A549 (cell line): ENCODE results near the gene RAB29. TPM values are rescaled to one million over a fixed set of nuclear protein-coding genes. Genes with fewer than 3 reads are reported as not detected.

Experiments
- ATAC-seq, 2 experiments: fragments of 200-7000 bp in 1 of 2; fragments of >200 bp in 1 of 2; cut with Nextera tagmentation in 1 of 2; cut with Tn5 transposase in 1 of 2; 3 replicates each; pipeline versions ENCODE4 v1.8.0 to v1.9.1; 2018 to 2020; ENCODE audit warnings: mild to moderate bottlenecking in 1 of 2, moderate library complexity in 1 of 2
- CTCF ChIA-PET: fragments of 300-600 bp; sonication (Branson Sonifier 250); formaldehyde crosslinking; extraction: SDS; loops from one replicate; lab custom pipeline; 2021; ENCODE audit warnings: antibody characterized with exemption, inconsistent platforms; lab: Yijun Ruan, JAX
- POLR2A ChIA-PET: fragments of 350-600 bp; formaldehyde crosslinking; extraction: SDS; loops from one replicate; lab custom pipeline; 2021; ENCODE audit warnings: antibody characterized with exemption, inconsistent platforms; lab: Yijun Ruan, JAX
- DNase-seq, 2 experiments: peaks; one replicate each; pipeline versions ENCODE4 v3.0.0 to v3.0.0-alpha.2; 2011 to 2016; ENCODE audit warnings: low read depth in 1 of 2, low spot score in 1 of 2
- FAIRE-seq: peaks from 2 replicates; lab custom pipeline; 2011; peaks lifted over from hg19 to GRCh38; lab: Jason Lieb, UNC
- H3K27ac ChIP-seq, 2 experiments: fragments of >200 bp; sonication (Bioruptor Twin); formaldehyde crosslinking; 3 replicates each; pipeline ENCODE4 v1.5.1; 2016 to 2017
- H3K4me1 ChIP-seq: fragments of >200 bp; sonication (Bioruptor Twin); formaldehyde crosslinking; 3 replicates; pipeline ENCODE4 v1.6.1; 2016
- H3K4me2 ChIP-seq: fragments of >200 bp; sonication (Bioruptor Twin); formaldehyde crosslinking; 3 replicates; pipeline ENCODE4 v1.6.1; 2016
- H3K4me3 ChIP-seq: fragments of >200 bp; sonication (Bioruptor Twin); formaldehyde crosslinking; 3 replicates; pipeline ENCODE4 v1.5.1; 2016
- H3K9me3 ChIP-seq: fragments of >200 bp; sonication (Bioruptor Twin); formaldehyde crosslinking; 3 replicates; pipeline ENCODE4 v1.6.1; 2016
- BCL3 ChIP-seq: fragments of >200 bp; sonication (Bioruptor Twin); formaldehyde crosslinking; IDR thresholded peaks from 3 replicates; pipeline ENCODE4 v1.6.1; 2016
- CBX2 ChIP-seq: fragments of 200-600 bp; sonication (generic); IDR thresholded peaks from 2 replicates; pipeline ENCODE4 v1.6.1; 2016; ENCODE audit warnings: low read depth, mild to moderate bottlenecking, borderline replicate concordance
- CBX8 ChIP-seq: fragments of 200-600 bp; sonication (generic); IDR thresholded peaks from 2 replicates; pipeline ENCODE4 v1.6.1; 2016
- CEBPB ChIP-seq, 2 experiments: fragments of >200 bp in 1 of 2; sonication (Bioruptor Twin) in 1 of 2; formaldehyde crosslinking in 1 of 2; IDR thresholded peaks; 2 replicates each; pipeline ENCODE4 v1.6.1; 2012 to 2016
- CHD2 ChIP-seq: fragments of 150-350 bp; IDR thresholded peaks from 2 replicates; pipeline ENCODE4 v1.6.1; 2014; ENCODE audit warnings: low read length; ENCODE audit not compliant: partially characterized antibody
- CHD4 ChIP-seq: fragments of 200-600 bp; sonication (generic); IDR thresholded peaks from 2 replicates; pipeline ENCODE4 v1.6.1; 2016; ENCODE audit warnings: antibody characterized with exemption, mild to moderate bottlenecking, borderline replicate concordance
- E2F6 ChIP-seq: IDR thresholded peaks from 2 replicates; pipeline ENCODE4 v1.6.1; 2012; ENCODE audit warnings: low read depth, borderline replicate concordance
- ELK1 ChIP-seq: fragments of 150-350 bp; IDR thresholded peaks from 2 replicates; pipeline ENCODE4 v1.6.1; 2014; ENCODE audit warnings: low read depth, mild to moderate bottlenecking, low read length
- ESRRA ChIP-seq: fragments of 150-350 bp; IDR thresholded peaks from 2 replicates; pipeline ENCODE4 v1.6.1; 2014; ENCODE audit warnings: mild to moderate bottlenecking, low read length, borderline replicate concordance
- FOSL2 ChIP-seq, 2 experiments: fragments of 450-650 bp in 1 of 2; fragments of >200 bp in 1 of 2; sonication (Bioruptor Twin) in 1 of 2; formaldehyde crosslinking; IDR thresholded peaks; 2 replicates each; pipeline versions ENCODE4 v1.5.0 to v1.6.1; 2016 to 2020; ENCODE audit warnings: mild to moderate bottlenecking in 1 of 2, moderate library complexity in 1 of 2
- FOXS1 ChIP-seq: fragments of 250-450 bp; sonication (Bioruptor Pico); IDR thresholded peaks from 2 replicates; pipeline ENCODE4 v1.5.0; 2020; ENCODE audit warnings: mild to moderate bottlenecking, moderate library complexity
- GATA3 ChIP-seq: IDR thresholded peaks from 2 replicates; pipeline ENCODE4 v1.6.1; 2012; ENCODE audit warnings: borderline replicate concordance
- HDAC2 ChIP-seq: fragments of 200-600 bp; sonication (generic); IDR thresholded peaks from 2 replicates; pipeline ENCODE4 v1.6.1; 2016
- HEYL ChIP-seq: fragments of 250-450 bp; sonication (Bioruptor Pico); IDR thresholded peaks from 2 replicates; pipeline ENCODE4 v1.8.0; 2021; ENCODE audit warnings: mild to moderate bottlenecking, moderate library complexity
- KDM1A ChIP-seq: fragments of 200-600 bp; sonication (generic); IDR thresholded peaks from 2 replicates; pipeline ENCODE4 v1.6.1; 2016; ENCODE audit warnings: low read depth, mild to moderate bottlenecking
- KDM5A ChIP-seq: fragments of 200-600 bp; sonication (generic); IDR thresholded peaks from 2 replicates; pipeline ENCODE4 v1.6.1; 2016; ENCODE audit warnings: antibody characterized with exemption, mild to moderate bottlenecking
- RFX5 ChIP-seq: fragments of 450-650 bp; IDR thresholded peaks from 2 replicates; pipeline ENCODE4 v1.7.1; 2014; ENCODE audit warnings: antibody characterized with exemption, mild to moderate bottlenecking, moderate library complexity
- SREBF2 ChIP-seq: fragments of 450-650 bp; IDR thresholded peaks from 2 replicates; pipeline ENCODE4 v1.6.1; 2014; ENCODE audit warnings: mild to moderate bottlenecking, moderate library complexity
- ZC3H11A ChIP-seq: fragments of 450-650 bp; IDR thresholded peaks from 2 replicates; pipeline ENCODE4 v1.6.1; 2014; ENCODE audit warnings: antibody characterized with exemption, mild to moderate bottlenecking
- ZSCAN20 ChIP-seq: fragments of 250-450 bp; sonication (Bioruptor Pico); IDR thresholded peaks from 2 replicates; pipeline ENCODE4 v1.8.0; 2022; ENCODE audit warnings: mild to moderate bottlenecking, moderate library complexity
- WGBS: methylation state at CpG from one replicate; pipeline ENCODE4 v1.1.6; 2017; ENCODE audit errors: missing lambda C conversion rate; 5-methylcytosine and 5-hydroxymethylcytosine counted together
- polyA plus RNA-seq, 4 experiments: library from polyadenylated mRNA; depleted of rRNA in 3 of 4; stranded (reverse); fragments of >200 nt; fragmentation: RNase III in 1 of 4; extraction: RNeasy Plus Mini Kit Qiagen cat#74134 plus additional on column Dnase treatment in 1 of 4; gene quantifications; 2 replicates in 3 of 4; 3 replicates in 1 of 4; pipeline ENCODE4 v1.2.3, GENCODE V29; 2011 to 2017
- TF ChIP-seq, protein P1 (sequence below): fragments of >200 bp; sonication (Bioruptor Twin); formaldehyde crosslinking; IDR thresholded peaks from 3 replicates; pipeline ENCODE4 v1.5.1; 2016

RAB29 gene
- polyA plus RNA-seq, 2 of the 4 experiments (the other 2 are of a cell fraction), result 9.8 to 17.9 TPM

DNA sequence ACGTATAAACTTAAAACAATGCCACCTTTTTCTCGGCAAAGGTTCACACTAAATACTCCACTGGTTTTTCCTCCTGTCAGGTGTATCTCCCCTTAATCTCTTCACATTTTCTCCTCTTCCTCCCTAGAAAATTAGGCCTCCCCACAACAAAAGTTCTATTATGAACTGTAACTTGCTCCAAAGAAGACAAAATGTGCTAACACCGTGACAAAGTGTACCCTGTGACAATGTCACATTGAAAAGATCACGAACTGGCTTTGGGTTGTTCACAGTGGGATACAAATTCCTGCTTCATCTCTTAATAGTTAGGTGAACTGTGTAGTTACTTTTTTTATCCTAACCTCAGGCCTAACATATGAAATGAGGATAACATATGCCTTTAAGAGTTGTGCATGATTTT is 31.3 kb downstream of the RAB29 start:
- 52% methylated on average over 4 of the region's 4 CpGs for WGBS
- ChIA-PET POLR2A (no interaction called here), CTCF (no interaction called here)
- Histone ChIP-seq H3K4me3 (no peak overlapping the region), H3K4me1 (peaks cover 65% of the 10 kb centered on the region), H3K9me3 (no peaks in the 10 kb centered on the region), H3K27ac (no peak overlapping the region), H3K4me2 (0 out of 3 replicates have a peak overlapping the region, but pooled peaks have one; percentile 1)
- FAIRE-seq, result no peak
- no peak for ATAC-seq
- no peak for TF ChIP-seq ESRRA
- TF ChIP-seq BCL3, result no peak
- no peak for TF ChIP-seq E2F6
- no peak for TF ChIP-seq CBX8
- TF ChIP-seq FOSL2 (IDR thresholded peaks at IDR 0.05), result no peak
- TF ChIP-seq FOSL2 (CRISPR knock-in tag; IDR thresholded peaks at IDR 0.05), result no peak
- TF ChIP-seq RFX5, result no peak
- TF ChIP-seq KDM5A, result no peak
- no peak for TF ChIP-seq CBX2
- no peak for DNase-seq

DNA sequence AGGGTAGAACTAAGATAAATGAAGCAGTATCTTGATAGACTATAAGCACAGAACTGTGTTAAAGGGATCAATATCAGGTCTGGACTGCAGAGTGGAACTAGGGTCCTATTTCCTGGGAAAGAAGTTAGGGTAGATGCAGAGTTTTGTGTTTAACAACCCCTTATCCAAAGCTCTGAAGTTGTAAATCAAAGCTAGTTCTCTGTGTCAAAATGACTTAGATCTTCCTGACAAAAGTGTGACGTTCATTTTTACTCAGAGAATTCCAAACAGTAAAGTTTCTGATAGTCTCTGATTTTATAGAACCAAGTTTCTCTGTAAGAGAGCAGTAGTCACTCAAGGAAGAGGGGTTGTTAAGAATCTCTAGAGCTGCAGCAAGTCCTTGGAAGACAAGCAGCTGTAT is 33.6 kb downstream of the RAB29 start:
- ChIA-PET POLR2A (no interaction called here), CTCF (interaction anchor here (0.6 to 1.3 kb wide), 4 partner anchors 30 to 166 kb away, joined by 3 to 4 read pairs (median 4); no protein-coding TSS in a partner anchor)
- no peak for FAIRE-seq
- Histone ChIP-seq H3K4me1 (peaks cover 54% of the 10 kb centered on the region), H3K27ac (no peak overlapping the region), H3K9me3 (no peaks in the 10 kb centered on the region), H3K4me2 (no peak overlapping the region), H3K4me3 (no peak overlapping the region)
- no peak for ATAC-seq
- TF ChIP-seq ZC3H11A (no peak), CHD4 (no peak), GATA3 (no peak), CBX8 (no peak), HEYL (CRISPR knock-in tag) (no peak), SREBF2 (no peak), FOXS1 (CRISPR knock-in tag) (no peak), ZSCAN20 (CRISPR knock-in tag) (no peak), ELK1 (no peak), HDAC2 (no peak), CHD2 (no peak)
- no peak for DNase-seq
- 73% methylated on average over 1 of the region's 1 CpG for WGBS

GRCh38 chr1:205739348-205740160 is 35.7 kb downstream of the RAB29 start:
- Histone ChIP-seq H3K9me3 (no peaks in the 10 kb centered on the region), H3K27ac (0 out of 6 replicates have a peak overlapping the region, but pooled peaks of 1 of the 2 experiments have one; percentile 10), H3K4me1 (peaks cover 39% of the 10 kb centered on the region), H3K4me2 (peak overlapping the region; percentile 18), H3K4me3 (no peak overlapping the region)
- WGBS, result 44% methylated on average over 5 of the region's 5 CpGs
- FAIRE-seq (no peak), ATAC-seq (peak; percentile 55 to 69; a peak in 5 of 6 replicates), DNase-seq (peak in 1 of 2 experiments; percentile 53)
- TF ChIP-seq CEBPB (IDR thresholded peaks at IDR 0.05), result peak; percentile 64 to 65
- no peak for TF ChIP-seq KDM1A
- TF ChIP-seq, protein P1, sequence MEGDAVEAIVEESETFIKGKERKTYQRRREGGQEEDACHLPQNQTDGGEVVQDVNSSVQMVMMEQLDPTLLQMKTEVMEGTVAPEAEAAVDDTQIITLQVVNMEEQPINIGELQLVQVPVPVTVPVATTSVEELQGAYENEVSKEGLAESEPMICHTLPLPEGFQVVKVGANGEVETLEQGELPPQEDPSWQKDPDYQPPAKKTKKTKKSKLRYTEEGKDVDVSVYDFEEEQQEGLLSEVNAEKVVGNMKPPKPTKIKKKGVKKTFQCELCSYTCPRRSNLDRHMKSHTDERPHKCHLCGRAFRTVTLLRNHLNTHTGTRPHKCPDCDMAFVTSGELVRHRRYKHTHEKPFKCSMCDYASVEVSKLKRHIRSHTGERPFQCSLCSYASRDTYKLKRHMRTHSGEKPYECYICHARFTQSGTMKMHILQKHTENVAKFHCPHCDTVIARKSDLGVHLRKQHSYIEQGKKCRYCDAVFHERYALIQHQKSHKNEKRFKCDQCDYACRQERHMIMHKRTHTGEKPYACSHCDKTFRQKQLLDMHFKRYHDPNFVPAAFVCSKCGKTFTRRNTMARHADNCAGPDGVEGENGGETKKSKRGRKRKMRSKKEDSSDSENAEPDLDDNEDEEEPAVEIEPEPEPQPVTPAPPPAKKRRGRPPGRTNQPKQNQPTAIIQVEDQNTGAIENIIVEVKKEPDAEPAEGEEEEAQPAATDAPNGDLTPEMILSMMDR, result peak; percentile 17; the same call in 1 of the 3 replicates
- ChIA-PET CTCF (interaction anchor here (0.8 to 3.6 kb wide), 6 partner anchors 9 to 81 kb away, joined by 3 to 23 read pairs (median 4); no protein-coding TSS in a partner anchor), POLR2A (interaction anchor here (0.6 to 1.7 kb wide), 4 partner anchors 10 to 52 kb away, joined by 3 to 11 read pairs (median 4); partner anchors contain the start of gene NUCKS1)
